Stimulated activated CD4-positive, alpha-beta T cell treated with anti-CD3 and anti-CD28 coated beads, Interleukin-4, amount 100 ng/mL, for 24 hours (primary cell): Measurements from ENCODE around the gene EXD3.

Experiments
- DNase-seq: peaks from one replicate; pipeline ENCODE4 v3.0.0-alpha.2; 2020

The EXD3 gene

DNA sequence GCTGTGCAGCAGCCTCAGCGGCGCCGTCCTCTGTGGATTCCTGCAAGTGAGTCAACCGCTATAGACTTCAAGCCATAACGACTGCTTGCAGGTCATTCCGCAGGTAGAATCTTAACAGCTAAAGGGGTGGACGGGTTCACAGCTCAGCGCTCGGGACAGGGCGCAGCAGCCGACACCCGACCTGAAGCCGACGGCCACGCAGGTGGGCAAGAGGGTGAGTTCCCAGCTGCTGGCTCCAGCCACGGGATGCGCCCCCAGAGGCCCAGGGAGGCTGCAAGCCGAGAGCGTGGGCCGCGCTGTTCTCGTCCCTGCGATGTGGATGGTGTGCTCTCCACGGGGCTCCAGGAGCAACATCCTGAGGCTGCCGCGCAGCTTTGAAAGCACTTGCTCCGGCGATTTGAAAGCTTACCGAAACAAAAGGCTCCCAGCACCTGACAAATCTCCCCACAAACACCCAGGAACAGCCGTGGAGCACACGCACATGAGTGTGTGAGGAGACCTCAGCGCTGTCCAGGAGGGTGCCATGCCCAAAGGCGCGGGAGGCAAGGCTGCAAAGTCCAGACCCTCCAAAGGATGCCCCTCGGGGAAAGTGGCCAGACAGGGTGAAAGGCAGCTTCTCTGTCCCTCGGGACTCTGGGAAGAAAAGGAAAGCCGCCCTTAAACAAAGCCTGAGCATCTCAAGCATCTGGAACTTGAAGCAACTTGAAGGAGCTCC is 48.7 kb downstream of the EXD3 start:
- no peak for DNase-seq

- DNase-seq = no peak
These were observed 49.4 kb downstream of the EXD3 start for GRCh38 chr9:137373611-137373980.

- DNase-seq = no peak
These were observed 50.0 kb downstream of the EXD3 start for GRCh38 chr9:137372693-137373610.

DNA sequence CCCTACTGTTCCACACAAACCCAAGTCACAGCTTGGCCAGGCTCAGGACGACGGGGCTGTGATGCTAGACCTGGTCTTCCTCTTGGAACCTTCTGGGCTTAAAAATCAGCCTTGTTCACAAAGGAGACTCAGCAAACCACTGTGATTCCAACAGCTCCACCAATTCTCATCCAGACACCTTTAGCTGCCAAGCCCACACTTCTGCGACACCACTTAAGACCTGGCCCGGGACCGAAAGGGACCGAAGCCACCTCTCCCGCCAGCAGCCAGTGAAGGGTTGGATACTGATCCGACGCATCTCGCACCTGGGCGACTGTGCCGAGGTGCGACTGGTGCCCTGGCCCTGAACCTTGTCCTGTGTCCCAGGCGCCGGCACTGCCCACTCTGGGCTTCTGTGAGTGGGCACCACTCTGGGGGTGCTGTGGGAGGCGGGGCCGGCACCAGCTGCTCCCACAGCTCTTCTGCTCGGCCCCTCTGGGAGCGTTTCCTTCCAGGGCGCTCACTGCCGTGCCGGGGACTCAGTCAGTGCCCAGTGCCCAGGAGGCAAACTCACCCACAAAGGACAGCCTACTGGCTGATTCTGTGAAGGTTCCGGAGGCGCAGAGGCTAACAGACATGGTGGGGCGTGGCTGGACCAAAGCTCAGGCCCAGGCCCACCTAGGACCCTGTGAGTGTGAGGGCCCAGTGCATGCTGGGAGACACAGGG is 50.9 kb downstream of the EXD3 start:
- no peak for DNase-seq

DNA sequence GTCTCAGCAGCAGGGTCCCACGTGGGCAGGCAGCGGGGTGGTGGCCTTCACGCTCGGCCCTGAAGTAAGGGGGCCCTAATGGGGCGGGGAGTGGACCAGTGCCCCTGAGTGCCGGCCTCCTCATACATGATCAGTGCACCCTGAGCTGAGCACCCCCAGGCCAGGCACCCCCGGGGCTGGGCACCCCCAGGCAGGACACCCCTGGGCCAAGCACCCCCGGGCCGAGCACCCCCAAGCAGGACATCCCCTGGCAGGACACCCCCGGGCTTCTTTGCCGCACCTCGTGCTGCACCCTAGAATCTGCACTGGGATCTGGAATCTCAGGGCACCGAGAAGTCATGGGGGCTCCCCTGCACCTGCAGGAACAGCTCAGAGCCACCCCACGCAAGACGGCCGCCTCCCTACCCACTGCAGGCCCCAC is 51.4 kb downstream of the EXD3 start:
- no peak for DNase-seq

DNA sequence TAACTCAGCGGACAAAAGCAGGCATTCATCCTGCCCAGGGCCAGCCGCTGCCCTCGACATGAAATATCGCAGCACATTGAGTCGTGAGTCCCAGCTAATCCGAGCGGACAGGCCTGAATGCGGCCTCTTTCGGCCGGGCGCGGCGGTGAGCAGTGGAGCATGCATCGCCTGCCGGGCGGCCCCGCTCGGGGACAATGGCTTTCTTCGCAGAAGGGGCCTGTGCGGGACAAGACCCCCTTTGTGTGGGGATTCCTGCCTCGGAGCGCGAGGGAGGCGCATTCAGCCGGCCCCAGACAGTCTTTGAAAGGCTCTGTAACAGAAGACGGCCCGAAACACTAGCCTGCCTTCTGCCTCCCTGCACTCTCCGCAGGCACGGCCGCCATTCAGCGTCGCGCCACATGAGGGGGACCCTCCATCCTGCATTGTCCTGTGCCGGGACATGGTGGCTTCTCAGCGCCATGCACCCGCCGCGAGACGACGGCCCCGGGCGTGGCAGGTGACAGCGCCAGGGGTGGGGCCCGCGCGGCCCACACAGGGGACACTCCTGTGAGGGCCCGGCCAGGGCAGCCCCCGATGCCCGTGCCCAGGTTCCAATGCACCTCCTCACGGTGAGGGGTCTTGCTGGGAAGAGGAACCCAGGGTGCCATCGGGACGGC is 52.0 kb downstream of the EXD3 start:
- DNase-seq = no peak

- no peak for DNase-seq
These were observed 52.8 kb downstream of the EXD3 start for GRCh38 chr9:137369911-137370764.

- no peak for DNase-seq
These were observed 53.7 kb downstream of the EXD3 start for GRCh38 chr9:137369061-137369787.

DNA sequence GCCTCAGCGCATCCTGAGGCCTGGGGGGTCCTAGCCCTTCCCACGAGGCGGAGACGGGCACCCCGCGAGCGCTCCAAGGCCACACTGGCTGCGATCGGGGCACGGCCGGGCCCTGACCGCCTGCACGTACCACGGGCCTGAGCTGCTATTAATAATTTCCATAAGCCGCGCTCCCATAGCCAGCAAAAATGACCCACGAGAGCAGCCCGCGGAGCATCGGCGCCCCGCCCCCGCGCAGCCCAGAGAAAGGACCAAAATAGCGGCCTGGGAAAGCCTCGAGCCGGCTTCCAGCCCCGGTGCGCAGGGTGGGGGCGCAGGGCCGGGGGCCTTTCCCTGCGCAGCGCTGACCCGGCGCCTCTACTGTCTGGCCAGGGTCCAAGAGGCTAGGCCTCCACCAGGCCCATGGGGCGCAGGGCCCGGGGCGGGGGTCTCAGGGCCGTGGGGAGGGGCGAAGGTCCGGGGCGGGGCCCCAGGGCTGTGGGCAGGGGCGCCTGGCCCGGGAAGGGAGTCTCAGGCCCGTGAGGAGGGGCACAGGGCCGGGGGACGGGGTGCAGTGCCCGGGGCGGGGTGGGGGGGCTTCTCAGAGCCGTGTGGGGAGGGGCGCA is 54.4 kb downstream of the EXD3 start:
- no peak for DNase-seq

DNA sequence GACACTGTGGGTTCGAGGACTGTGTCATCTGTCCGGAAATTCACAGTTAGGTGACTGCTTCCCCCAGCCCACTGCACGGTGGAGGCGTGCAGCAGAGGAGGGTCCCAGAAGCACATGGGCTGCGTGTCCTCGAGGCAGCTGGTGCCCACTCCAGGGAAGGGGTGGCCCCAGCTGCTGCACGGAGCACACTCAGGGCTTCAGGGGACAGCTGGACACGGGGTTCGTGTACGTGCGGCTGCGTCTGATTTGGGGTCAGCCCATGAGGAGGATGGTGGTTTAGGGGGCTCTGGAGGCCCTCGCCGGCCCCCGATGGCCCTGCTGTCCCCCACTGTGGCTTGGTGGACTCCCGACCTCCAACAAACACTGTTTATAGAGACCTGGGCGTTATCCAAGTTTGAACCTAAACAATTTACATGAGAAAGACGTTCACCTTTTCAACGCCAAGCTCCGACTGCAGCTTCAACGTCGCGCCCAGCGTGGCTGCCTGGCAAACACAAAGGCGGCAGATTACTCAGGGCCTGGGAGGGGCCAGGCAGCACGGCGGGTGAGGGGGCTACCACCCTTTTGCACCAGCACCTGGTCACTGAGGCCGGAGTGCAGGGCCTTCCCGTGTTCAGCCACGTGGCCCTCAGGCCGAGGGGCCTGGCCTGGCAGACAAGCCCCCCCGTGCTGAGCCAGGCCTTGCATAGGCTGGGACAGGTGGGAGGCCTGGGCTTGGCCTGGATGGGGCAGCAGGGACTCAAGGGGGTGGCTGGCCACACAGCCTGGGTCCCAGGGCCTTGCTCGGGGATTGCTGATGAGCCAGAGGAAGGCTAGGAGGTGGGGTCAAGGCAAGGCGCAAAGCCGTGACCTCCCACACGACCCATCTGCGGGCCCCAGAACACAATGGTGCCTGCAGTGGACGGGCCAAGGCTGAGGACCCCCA is 55.2 kb downstream of the EXD3 start:
- no peak for DNase-seq

GRCh38 chr9:137366891-137367381 is 56.0 kb downstream of the EXD3 start:
- no peak for DNase-seq

DNA sequence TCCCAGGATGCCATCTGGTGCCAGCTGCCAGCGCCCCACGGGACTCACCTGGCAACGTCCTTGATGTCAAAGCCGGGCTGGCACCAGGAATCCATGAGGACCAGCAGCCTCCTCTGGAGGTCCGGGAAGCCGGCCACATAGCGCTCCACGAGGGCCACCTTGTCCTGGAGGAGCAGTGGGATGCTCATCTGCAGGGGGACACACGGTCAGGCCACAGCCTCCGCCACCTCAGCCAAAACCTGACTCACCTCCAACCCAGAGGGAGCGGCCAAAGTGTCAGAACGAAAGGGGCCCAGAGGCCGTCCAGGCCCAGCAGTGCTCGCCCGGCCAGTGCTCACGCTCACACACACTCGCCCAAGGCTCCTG is 56.5 kb downstream of the EXD3 start:
- DNase-seq = no peak

DNA sequence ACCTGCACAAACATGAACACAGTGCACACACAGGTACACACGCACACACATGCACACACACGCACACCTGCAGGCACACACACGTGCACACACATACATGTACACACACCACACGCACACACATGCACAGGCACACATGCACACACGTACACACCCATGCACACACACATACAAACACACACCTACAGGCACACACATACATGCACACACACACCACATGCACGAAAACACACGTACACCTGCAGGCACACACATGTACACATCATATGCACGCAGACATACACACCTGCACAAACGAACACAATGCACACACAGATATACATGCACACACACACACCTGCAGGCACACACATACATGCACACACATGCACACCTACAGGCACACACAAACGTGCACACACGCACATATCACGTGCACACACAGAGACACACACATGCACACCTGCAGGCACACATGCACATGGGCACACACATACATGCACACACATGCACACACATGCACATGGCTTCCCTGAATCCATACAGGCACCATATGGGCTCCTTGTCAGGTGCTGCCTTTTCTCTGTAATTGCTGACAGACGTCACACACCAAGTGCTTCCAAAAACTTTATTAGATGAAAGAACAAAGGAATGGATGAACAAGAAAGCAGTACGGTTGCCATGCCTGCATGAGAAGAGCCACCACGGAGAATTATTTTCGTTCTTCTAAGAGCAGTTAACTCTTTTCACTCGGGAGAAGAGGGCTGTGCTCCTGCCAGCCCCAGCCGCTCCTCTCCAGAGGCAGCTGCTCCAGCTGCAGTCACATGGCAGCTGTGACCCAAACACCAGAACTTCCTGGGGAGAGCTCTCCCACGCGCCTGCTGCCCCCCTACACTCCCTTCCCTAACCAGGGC is 57.2 kb downstream of the EXD3 start:
- no peak for DNase-seq

DNA sequence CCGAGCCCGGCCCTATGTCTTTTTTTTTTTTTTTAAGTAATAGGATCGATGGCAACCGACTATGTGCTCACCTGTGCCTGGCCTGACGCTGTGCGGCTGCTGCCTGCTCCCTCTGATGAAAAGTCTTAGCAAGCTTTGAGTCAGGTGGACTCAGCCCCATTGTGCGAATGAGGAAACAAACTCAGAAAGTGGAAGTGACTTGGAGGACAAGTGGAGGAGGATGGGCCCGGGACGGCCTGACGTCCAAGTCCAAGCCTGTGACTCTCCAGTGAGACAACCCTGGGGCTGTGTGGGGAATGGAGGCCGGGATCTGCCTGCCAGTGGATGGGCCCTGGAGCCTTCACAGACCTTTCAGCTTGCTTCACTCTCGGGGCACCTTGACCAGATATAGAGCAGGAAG is 57.9 kb downstream of the EXD3 start:
- DNase-seq = no peak

GRCh38 chr9:137359850-137360249 is 63.1 kb downstream of the EXD3 start:
- no peak for DNase-seq

- DNase-seq = no peak
These were observed 64.8 kb downstream of the EXD3 start for GRCh38 chr9:137358126-137358525.

- no peak for DNase-seq
These were observed 65.8 kb downstream of the EXD3 start for GRCh38 chr9:137357166-137357565.

DNA sequence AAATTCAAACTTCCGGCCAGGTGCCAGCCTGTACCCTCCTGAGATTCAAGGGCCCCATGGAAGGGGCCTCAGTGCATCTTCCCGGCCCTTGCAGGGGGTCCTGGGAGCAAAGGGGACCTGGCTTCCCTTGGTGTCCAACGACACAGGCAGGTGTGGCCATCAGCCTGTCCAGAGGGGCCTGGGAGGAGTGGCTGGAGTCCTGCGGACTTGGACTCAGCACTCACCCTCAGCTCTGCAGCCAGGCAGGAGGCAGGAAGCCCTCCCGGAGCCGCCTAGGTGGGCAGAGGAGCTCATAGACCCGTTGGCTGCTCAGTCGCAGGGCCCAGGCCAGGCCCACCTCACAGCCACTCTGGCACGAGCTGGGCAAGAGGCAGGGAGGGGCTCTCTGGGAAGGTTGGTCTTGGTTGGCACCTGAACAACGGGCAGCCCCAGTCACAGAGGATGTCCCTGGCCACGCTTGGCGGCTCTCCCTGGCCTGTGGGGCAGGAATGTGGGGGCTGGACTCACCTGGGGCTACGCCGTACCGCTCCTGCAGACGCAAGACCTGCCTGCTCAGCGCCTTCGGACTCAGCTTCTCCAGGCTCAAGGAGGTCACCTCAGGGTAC is 67.1 kb downstream of the EXD3 start:
- DNase-seq = no peak
